Right hindlimb (tissue), 1 donor: ENCODE data around the gene BCL11A.

ENCODE experiments used
- DNase-seq: peaks from one replicate; pipeline ENCODE4 v3.0.0-alpha.2; 2018

The BCL11A gene

DNA sequence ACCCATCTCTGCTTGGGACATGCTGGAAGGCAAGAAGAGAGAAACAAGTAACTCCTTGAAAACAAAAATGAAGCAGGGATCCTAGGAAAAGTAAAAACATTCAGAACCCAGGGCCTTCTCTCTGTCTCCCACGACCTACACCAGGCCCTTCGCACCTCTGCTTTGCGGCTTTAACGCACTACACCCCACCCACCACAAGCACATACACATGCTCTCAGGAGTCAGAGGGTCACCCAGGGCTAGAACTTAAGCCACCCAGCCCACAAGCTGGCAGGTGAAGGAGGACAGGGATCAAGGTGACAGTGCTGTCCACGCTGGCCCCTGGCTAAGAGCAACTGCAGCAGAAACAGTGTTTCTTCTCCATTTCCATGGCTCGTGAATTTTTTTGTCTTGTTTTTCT is 72.2 kb downstream of the BCL11A start:
- DNase-seq = no peak

DNA sequence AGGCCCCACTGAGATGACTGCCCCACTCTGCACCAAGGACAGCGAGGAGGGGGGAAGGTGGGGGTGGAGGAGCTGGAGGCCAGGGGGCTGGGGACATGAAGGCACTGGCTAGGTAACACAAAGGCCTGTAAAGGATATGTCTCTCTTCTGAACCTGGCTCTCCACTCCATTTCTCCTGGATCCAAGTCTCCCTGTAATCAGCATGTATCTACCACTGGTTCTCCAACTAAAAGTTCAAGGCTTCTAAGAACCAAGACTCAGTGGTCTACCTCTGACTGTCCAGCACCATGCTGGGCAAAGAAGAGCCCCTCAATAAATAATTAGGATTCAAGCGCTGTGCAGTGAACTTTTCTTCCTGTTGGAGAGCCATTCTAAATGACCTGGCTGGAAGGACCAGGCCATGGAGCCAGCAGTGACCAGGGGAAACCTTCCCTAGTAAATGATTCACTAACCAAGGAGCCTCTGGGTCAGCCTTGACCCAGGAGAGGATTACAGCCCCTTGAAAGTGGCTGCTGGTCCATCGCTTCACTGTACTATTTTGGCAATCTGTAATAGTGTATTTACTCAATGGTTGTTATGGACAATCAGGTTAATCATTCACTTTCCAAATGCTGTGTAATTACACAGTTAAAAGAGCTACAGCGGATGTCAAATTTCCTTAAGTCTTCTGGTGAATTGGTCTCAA is 73.2 kb downstream of the BCL11A start:
- no peak for DNase-seq

DNA sequence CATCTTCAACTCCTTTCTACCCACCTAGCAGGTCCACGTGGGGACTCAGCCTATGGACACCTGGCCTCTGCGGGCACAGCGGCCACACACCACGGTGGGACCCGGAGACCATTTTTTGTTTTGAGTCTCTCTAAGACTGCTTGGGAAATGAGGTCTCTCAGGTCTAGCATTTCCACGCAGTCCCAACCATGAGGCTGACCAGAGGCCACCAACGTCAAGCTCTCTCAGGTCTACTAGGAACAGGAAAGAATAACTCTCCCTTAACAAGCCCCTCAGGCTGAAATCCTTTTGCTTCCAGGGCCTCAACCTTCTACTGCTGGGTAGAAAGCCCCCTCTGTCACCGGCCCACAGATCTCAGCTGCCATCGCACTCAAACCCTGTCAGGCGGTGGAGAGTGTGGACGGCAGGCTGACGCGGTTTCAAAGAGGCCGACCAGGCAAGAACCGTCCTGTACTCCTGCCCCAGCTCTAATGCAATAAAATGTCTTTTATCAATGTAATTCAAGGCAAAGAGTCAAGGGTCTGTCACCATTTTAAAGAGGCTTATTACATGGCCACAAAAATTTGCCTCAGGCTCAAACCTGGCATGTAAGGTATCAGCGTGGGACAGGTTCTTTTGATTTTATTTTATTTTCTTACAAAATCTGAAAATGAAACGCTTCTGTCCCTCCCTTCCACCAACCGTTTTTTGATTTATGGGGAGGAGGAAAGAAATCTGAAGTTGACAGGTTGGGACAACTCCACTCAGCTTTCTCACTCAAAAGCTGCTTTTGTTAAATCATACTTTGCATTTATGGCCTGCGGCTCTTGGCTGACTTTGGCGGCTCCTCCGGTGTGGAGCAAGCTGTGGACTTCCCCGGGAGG is 74.0 kb downstream of the BCL11A start:
- no peak for DNase-seq

DNA sequence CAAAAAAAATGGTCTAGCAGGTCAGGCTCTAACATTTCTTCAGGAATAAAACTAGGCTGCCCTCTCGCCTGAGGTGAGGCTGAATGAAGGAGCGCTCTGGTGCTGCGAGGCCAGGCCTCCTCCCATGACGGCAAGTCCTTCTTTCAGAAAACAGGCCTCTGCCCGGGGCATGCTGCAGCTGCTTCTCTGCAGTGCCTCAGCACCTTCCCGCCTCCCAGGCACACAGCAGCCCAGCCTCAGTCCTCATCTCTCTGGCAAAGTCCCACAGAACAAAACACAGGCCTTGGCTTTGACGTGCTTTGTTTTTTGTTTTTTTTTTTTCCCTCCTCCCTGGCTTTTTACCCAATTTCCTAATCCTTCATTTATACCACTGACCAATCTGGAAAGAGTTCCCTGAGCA is 74.8 kb downstream of the BCL11A start:
- DNase-seq = no peak

DNA sequence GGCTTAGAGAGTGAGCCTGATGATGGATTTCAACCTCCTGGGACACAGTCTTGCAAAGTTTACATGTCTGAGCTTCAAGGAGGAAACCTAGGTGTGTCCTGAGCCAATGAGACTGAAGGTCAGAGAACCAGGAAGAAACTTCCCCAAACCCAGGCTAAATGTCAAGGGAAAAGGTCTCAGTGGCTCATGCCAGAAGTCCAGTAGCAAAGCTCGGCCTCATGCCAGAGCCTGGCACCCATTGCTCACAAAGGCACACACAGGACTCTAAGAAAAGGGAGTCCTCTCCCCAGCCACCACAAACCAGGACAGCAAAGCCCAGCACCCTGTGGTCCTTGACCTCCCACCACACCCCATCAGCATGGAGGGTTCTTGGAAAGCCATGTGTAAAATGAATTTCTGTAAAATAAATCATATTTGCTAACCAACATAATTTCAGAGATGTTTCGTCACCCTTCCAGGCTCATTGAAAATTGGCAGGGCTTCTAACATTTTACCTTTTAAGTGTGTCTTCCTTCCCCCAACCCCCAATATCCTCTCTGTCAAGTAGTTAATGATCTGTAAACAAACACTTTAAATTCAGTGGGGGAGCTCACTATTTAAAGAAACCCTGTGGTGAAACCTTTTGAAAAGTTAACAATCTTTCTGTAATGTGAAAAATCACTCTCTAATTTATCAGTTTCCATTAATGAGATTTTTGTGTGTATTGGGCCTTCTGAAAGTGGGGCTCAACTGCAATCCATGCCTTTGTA is 77.1 kb downstream of the BCL11A start:
- DNase-seq = no peak

DNA sequence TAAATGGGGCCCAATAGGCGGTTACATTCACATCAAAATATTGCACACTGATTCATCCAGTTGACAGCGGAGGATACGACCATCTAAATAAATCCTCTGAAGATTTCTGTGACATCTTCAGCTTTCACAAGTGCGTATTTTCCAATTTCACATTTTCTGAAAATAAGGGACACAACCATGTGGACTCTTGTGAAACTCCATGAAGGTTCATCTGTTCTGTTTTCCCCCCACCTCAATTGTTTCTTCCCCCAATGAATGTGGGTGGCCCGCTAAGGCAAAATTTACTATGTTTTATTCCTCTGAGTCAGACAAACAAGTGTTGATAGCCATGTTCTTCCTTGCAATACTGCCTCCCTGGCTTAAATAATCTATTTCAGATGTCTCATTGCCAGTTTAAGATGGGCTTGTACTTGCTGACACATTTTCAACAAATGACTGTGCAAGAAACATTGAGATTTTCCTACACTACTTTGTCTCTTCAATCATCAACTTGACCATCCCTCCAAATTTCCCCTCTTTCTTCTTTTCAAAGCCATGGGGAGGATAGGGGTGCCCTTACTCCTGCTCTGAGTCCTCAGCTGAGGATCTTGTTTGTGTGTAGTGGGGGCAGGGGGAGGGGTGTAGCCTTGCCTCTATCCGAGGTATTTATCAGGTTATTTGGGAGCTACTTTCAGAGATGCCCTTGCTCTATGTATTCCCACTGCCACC is 78.2 kb downstream of the BCL11A start:
- DNase-seq = no peak

DNA sequence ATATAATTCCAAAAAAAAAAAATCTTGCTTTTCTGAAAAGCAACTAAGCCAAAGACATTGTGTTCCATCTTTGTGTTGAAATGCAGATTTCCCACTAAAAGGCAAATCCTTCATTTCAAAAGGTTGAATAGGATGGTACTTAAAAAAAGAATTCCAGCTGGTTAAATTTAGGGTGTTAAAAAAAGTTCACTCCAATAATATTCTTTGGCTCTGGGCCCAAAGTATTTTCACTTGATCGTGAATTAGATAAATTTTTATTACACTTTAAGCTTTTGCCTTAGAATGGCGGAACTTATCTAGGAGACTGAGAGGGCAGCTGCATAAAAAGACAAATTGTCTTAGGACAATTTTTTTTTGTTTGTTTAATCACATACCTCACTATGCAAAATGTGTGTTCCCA is 79.2 kb downstream of the BCL11A start:
- no peak for DNase-seq

DNA sequence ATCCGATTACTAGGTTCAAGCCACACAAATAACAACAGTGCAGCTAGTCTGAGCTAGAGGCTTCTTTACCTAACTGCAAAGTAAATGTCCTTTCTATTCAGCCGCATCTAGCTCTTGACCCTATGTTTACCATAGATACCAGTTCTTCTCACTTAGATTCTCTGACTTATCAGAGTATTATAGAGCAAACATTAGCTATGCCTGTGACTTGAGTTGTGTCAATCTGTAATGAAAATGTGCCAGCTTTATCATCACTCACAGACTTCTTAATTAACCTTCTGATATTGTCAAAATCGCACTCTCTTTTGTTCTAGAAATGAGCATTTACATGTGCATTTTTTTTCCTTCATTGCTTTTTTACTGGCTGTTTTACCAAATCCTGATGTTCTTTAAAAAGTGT is 79.9 kb downstream of the BCL11A start:
- no peak for DNase-seq

DNA sequence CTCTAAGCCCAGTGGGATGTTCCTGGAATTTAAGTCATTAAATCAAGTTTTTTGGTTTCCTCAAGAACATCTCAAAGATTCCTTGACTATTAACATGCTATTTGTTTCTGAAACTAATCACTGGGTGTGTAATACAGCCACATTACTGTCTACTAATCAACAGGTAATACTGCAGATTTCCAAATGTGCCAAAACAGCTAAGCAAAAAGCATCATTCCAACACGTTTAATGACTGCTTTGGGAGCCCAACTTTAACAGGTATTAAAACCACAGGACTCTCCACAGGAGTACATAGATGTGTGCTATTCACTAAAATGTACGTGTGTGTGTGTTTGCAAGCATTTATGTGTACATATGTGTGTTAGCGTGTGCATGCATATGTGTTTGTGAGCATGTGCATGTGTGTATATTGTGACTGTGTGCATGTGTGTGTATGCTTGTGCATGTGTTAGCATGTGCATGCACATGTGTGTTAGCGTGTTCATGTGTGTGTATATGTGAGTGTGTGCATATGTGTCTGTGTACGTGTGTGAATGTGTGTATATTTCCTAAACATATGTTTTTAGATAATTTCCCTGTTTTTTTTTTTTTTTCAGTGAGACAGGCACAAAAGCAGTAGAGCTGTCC is 80.7 kb downstream of the BCL11A start:
- no peak for DNase-seq

DNA sequence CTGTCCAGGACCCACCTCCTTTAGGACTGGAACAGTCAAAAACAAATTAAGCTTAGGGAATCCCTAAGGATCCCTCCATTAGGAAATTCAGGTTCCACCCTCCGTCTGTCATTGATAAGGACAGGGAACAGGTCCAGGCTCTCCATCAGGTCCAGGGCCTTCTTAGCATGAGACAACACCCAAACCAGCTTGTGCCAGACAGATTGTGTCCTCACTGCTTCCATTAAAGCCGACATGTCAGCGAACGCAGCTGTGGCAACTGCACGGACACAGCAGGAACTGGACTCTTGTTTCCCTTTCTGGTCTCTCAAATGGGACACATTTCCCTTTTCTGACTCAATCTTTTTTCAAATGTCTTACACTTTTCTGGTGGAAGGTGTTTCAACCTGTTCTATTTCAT is 81.4 kb downstream of the BCL11A start:
- DNase-seq = no peak

DNA sequence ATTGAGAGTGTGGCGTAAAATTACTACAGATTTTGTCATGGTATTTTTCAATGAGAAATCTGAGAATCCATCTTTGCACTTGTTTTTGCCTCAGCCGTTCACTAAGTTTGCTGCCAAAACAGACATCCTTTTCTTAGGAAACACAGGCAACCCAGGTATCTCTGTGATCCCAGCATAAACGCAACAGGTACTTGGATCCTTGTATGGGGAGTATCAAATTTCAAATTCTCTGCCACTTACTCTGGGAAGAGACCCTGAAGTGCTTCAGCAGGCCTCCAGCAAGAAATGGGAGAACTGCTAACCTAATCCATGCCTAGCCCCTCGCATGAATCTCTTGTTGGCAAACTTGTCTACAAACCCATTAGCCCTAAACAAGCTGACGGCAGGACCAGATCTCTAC is 83.1 kb downstream of the BCL11A start:
- DNase-seq = no peak

DNA sequence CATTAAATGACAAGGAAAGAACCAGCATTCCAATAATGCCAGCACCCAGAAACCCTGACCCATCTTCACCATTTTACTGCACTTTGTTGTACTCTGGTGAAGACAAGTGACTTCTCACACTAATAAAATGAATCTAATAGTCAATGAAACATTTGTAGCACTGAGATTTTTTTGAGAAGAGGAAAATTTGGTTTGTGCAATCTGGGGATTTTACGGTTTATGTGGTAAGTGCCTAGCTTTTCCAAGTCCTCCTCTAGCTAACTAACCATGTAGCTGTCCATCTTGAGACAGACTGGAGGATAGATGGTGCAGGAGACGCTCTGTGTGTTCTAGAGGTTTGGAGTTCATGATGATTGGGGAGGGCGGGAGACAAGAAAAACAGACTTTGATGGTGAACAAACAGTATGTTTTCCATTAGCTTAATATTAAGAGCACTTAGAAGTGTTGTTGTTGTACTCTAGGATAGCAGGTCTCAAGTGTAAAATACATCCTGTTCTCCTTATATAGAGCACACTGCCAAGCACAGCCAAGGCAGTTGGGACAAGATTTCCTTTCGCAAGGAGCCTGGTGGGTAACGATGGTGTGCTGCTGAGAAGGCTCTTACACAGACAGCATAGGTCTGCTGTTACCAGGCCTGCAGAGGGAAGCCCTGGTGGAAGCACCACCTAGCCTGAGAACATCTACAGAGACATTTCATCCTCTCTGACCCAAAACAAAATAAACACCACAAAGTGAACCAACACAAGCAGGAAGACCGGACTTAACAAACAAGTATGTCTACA is 83.7 kb downstream of the BCL11A start:
- no peak for DNase-seq

DNA sequence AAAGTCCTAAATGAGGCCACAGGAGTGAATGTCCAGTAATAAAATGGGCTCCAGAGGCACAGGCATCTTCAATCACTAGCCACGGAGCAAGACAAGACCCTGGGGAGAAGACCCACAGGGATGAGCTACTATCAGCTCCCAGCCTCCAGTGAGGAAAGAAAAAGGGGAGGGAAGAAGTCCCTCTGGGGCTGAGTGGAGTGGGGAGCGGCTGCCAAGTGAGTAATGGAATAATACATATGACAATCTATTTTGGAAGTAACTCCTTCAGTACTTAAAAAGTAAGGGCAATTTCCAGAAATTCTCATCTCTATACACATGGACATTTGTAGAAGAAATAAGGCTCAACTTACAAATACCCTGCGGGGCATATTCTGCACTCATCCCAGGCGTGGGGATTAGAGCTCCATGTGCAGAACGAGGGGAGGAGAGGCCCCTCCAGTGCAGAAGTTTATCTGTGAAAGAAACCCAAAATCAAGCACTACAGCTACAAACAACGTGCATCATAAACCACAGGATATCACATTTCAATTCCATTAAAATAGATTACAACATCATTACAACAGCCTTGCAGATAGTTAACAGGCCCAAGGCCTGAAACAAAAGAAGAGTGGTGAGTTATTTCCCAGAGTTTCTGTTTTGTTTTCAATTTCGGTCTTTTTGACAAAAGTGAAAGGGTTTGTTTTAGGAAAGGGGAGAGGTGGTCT is 84.9 kb downstream of the BCL11A start:
- DNase-seq = no peak

DNA sequence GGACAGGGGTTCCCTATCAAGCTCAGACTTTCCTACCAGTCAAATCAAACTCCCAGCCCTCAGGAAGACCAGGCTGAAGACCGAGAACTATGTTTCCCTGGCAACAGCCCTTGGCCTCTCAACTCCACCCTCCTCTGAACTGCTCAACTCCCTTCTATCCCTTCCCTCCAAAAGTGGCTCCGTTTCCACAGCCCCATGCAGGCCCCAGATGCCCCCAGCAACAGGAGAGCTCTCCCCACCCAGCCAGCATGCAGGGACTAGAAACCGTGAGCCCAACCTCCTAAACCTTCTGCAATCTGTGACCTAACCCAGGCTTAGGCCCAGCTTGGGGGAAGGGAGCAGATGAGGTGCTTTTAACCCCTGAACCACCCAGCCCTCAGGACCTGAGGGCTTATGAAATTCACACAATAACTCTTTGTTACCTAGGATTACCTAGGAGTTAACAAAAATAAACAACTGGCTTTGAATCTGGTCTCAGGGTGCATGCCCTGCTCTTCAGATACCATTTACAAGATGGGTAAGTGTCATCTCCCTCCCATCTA is 87.2 kb downstream of the BCL11A start:
- DNase-seq = no peak

DNA sequence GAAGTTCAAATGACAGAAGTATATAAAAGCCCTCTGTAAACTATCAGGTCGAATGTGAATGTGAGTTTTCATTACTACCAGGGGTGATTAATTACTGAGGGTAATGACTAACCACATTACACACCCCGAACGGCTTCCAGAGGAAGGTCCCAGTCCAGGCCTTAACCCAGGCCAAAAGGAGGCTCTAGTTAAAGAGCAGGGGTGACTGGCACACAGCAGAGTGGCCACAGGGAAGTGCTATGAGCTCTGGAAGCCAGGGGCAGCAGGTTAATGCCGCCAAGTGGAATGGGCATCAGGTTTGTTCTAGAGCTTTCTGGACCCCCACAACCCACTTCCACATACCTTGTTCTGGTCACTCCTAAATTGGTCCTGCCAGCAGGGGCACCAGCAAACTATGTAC is 87.7 kb downstream of the BCL11A start:
- no peak for DNase-seq

DNA sequence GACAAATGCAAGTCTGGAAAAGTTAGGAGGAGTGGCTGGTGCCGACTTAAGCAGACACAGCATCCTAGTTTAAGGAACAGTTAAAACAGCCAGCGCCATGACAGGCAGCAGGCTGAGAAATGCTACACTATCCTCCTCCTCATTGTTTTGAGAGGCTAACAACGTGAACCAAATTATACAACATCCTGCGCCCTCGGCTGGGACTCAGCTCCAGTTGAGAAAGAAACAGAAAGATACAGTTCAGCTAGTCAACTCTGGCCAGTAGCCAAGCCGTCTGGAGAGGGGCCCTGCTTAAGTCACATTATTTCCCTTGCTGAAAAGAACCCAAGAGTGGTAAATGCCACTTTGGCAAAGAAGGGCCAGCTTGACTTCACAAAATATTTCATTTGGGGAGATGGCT is 90.2 kb downstream of the BCL11A start:
- peak; percentile 61 for DNase-seq

DNA sequence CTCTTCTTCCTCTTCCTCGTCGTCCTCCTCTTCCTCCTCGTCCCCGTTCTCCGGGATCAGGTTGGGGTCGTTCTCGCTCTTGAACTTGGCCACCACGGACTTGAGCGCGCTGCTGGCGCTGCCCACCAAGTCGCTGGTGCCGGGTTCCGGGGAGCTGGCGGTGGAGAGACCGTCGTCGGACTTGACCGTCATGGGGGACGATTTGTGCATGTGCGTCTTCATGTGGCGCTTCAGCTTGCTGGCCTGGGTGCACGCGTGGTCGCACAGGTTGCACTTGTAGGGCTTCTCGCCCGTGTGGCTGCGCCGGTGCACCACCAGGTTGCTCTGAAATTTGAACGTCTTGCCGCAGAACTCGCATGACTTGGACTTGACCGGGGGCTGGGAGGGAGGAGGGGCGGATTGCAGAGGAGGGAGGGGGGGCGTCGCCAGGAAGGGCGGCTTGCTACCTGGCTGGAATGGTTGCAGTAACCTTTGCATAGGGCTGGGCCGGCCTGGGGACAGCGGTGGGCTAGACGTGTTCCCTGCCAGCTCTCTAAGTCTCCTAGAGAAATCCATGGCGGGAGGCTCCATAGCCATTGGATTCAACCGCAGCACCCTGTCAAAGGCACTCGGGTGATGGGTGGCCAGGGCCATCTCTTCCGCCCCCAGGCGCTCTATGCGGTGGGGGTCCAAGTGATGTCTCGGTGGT is 91.9 kb downstream of the BCL11A start:
- DNase-seq = no peak

DNA sequence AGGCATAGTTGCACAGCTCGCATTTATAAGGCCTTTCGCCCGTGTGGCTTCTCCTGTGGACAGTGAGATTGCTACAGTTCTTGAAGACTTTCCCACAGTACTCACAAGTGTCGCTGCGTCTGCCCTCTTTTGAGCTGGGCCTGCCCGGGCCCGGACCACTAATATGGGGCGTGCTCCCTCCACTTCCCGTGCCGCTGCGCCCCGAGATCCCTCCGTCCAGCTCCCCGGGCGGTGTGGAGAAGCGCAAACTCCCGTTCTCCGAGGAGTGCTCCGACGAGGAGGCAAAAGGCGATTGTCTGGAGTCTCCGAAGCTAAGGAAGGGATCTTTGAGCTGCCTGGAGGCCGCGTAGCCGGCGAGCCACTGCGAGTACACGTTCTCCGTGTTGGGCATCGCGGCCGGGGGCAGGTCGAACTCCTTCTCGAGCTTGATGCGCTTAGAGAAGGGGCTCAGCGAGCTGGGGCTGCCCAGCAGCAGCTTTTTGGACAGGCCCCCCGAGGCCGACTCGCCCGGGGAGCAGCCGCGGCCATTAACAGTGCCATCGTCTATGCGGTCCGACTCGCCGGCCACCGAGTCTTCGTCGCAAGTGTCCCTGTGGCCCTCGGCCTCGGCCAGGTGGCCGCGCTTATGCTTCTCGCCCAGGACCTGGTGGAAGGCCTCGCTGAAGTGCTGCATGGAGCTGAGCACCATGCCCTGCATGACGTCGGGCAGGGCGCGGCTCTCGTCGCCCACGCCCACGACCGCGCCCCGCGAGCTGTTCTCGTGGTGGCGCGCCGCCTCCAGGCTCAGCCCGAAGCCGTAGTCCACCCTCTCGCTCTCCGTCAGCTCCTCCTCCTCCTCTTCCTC is 92.7 kb downstream of the BCL11A start:
- no peak for DNase-seq

DNA sequence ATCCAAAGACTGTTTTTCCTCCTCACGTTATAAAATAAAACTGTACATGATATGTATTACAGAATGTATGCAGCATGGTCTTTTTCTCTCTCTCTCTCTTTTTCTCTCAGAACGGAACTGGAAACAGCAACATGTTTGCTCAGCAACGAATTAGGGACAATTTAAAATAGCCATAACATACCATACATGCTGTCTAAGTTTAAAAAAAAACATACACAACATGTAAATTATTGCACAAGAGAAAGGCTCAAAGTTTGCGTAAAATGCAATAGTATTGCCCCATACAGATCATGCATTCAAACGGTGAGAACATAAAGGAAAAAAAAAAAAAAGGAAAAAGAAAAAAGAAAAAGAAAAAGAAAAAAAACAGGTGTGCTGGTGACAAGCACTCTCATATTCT is 93.6 kb downstream of the BCL11A start:
- DNase-seq = no peak
